ENCODE data around the gene P2RX5.

P2RX5 gene

GRCh38 chr17:3695129-3695722, 729 bp downstream of the P2RX5 start:
- H3K36me3 ChIP-seq (ENCODE audit: control insufficient read depth in 1 of 2, insufficient read depth in 2 of 2, low read length in 2 of 2) = no peaks in the 10 kb centered on the region
- H3K4me1 ChIP-seq (ENCODE audit: control insufficient read depth in 1 of 2, insufficient read depth in 2 of 2, low read length in 2 of 2) = peaks cover 0 to 7% of the 10 kb centered on the region in 2 donors
- H3K9ac ChIP-seq (ENCODE audit: low read depth in 1 of 2, low read length in 2 of 2) = peak overlapping the region; percentile 18
- no peaks in the 10 kb centered on the region for H3K9me3 ChIP-seq (ENCODE audit: control insufficient read depth in 1 of 2, low read length in 2 of 2)
- H3K4me3 ChIP-seq (ENCODE audit: low read depth in 1 of 2, low read length in 2 of 2) = peak overlapping the region; percentile 62 to 71
- H3K27me3 ChIP-seq (ENCODE audit: control insufficient read depth in 1 of 2, insufficient read depth in 2 of 2, low read length in 2 of 2) = peaks cover 11 to 15% of the 10 kb centered on the region in 2 donors
- H3K27ac ChIP-seq (ENCODE audit: low read depth, low read length) = no peak overlapping the region

GRCh38 chr17:3693829-3694231, 2.1 kb downstream of the P2RX5 start:
- no peaks in the 10 kb centered on the region for H3K9me3 ChIP-seq (ENCODE audit: control insufficient read depth in 1 of 2, low read length in 2 of 2)
- H3K9ac ChIP-seq (ENCODE audit: low read depth in 1 of 2, low read length in 2 of 2) = no peak overlapping the region
- no peaks in the 10 kb centered on the region for H3K36me3 ChIP-seq (ENCODE audit: control insufficient read depth in 1 of 2, insufficient read depth in 2 of 2, low read length in 2 of 2)
- H3K27ac ChIP-seq (ENCODE audit: low read depth, low read length) = no peak overlapping the region
- peaks cover 0 to 7% of the 10 kb centered on the region in 2 donors for H3K4me1 ChIP-seq (ENCODE audit: control insufficient read depth in 1 of 2, insufficient read depth in 2 of 2, low read length in 2 of 2)
- peaks cover 11 to 15% of the 10 kb centered on the region in 2 donors for H3K27me3 ChIP-seq (ENCODE audit: control insufficient read depth in 1 of 2, insufficient read depth in 2 of 2, low read length in 2 of 2)
- H3K4me3 ChIP-seq (ENCODE audit: low read depth in 1 of 2, low read length in 2 of 2) = no peak overlapping the region

- no peak overlapping the region for H3K27ac ChIP-seq (ENCODE audit: low read depth, low read length)
- peaks cover 0 to 7% of the 10 kb centered on the region in 2 donors for H3K4me1 ChIP-seq (ENCODE audit: control insufficient read depth in 1 of 2, insufficient read depth in 2 of 2, low read length in 2 of 2)
- no peak overlapping the region for H3K9ac ChIP-seq (ENCODE audit: low read depth in 1 of 2, low read length in 2 of 2)
- peaks cover 11 to 15% of the 10 kb centered on the region in 2 donors for H3K27me3 ChIP-seq (ENCODE audit: control insufficient read depth in 1 of 2, insufficient read depth in 2 of 2, low read length in 2 of 2)
- H3K9me3 ChIP-seq (ENCODE audit: control insufficient read depth in 1 of 2, low read length in 2 of 2) = no peaks in the 10 kb centered on the region
- H3K4me3 ChIP-seq (ENCODE audit: low read depth in 1 of 2, low read length in 2 of 2) = no peak overlapping the region
- no peaks in the 10 kb centered on the region for H3K36me3 ChIP-seq (ENCODE audit: control insufficient read depth in 1 of 2, insufficient read depth in 2 of 2, low read length in 2 of 2)
These were observed 2.8 kb downstream of the P2RX5 start for GRCh38 chr17:3693141-3693540.

DNA sequence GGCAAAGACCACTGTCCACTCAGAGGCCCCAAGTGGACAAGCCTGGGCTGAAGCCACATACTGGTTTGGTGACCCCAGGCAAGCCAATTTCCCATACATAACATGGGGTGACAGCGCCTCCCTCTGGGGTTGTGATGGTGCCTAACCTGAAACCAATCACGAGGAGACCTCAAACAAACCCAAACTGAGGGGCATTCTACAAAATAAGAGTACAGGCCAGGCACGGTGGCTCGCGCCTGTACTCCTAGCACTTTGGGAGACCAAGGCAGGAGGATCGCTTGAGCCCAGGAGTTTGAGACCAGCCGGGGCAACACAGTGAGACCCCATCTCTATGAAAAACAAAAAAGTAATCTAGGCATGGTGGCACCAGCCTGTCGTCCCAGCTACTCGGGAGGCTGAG, 3.6 kb downstream of the P2RX5 start:
- Histone ChIP-seq H3K36me3 (ENCODE audit: control insufficient read depth in 1 of 2, insufficient read depth in 2 of 2, low read length in 2 of 2) (no peaks in the 10 kb centered on the region), H3K9ac (ENCODE audit: low read depth in 1 of 2, low read length in 2 of 2) (no peak overlapping the region), H3K27ac (ENCODE audit: low read depth, low read length) (no peak overlapping the region), H3K9me3 (ENCODE audit: control insufficient read depth in 1 of 2, low read length in 2 of 2) (no peaks in the 10 kb centered on the region), H3K4me3 (ENCODE audit: low read depth in 1 of 2, low read length in 2 of 2) (no peak overlapping the region), H3K27me3 (ENCODE audit: control insufficient read depth in 1 of 2, insufficient read depth in 2 of 2, low read length in 2 of 2) (peaks cover 11 to 14% of the 10 kb centered on the region in 2 donors), H3K4me1 (ENCODE audit: control insufficient read depth in 1 of 2, insufficient read depth in 2 of 2, low read length in 2 of 2) (peaks cover 0 to 7% of the 10 kb centered on the region in 2 donors)

DNA sequence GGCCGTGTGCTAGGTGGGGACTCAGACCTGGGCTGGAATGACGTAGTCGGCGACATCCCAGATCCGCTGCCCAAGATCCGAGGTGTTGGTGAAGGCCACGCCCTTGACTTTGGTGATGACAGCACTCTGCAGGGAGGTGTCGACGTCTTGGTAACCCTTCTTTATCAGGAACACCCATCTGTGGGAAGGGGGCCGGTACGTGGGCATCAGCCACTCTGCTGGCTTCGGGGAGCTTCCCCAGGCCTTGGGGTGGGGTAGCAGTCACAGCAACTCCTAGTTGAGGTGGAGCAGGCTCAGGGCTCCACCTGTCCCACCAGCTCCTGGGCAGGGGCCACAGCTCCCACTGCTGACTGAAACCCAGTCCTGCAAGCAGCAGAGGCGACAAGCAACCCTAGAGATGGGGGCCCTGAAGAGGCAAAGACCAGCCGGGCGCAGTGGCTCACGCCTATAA, 4.3 kb downstream of the P2RX5 start:
- H3K36me3 ChIP-seq (ENCODE audit: control insufficient read depth in 1 of 2, insufficient read depth in 2 of 2, low read length in 2 of 2) = no peaks in the 10 kb centered on the region
- peaks cover 0 to 7% of the 10 kb centered on the region in 2 donors for H3K4me1 ChIP-seq (ENCODE audit: control insufficient read depth in 1 of 2, insufficient read depth in 2 of 2, low read length in 2 of 2)
- H3K27me3 ChIP-seq (ENCODE audit: control insufficient read depth in 1 of 2, insufficient read depth in 2 of 2, low read length in 2 of 2) = peaks cover 11 to 12% of the 10 kb centered on the region in 2 donors
- no peak overlapping the region for H3K9ac ChIP-seq (ENCODE audit: low read depth in 1 of 2, low read length in 2 of 2)
- H3K4me3 ChIP-seq (ENCODE audit: low read depth in 1 of 2, low read length in 2 of 2) = no peak overlapping the region
- H3K9me3 ChIP-seq (ENCODE audit: control insufficient read depth in 1 of 2, low read length in 2 of 2) = no peaks in the 10 kb centered on the region
- no peak overlapping the region for H3K27ac ChIP-seq (ENCODE audit: low read depth, low read length)

DNA sequence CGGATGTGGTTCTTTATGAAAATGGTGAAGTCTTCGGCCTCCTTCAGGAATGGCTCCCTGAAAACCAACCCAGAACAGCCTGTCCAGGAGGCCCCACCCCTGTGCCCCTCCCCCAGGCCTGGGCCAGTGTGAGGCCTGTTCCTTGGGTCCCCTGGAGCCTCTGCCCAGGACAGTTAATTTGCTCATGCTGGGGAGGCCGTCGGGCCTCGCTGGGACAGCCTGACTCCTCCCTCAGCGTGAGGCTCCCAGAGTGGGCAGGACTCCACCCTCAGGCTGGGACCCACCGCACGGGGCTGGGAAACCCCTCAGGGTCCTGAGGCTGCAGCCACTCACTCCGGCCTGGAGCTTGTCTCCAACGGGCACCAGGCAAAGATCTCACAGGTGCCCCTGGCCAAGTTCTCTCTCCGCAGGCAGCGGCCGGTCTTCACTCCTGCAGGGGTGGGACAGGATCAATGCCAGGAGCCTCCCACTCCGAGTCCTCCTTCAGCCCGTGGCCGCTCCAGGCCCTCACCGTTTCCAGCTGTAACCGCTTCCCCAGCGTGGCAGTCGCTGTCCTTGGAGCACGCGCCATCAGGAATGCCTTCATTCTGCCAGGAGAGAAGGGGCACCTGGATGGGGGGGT, 5.8 kb downstream of the P2RX5 start:
- Histone ChIP-seq H3K27me3 (ENCODE audit: control insufficient read depth in 1 of 2, insufficient read depth in 2 of 2, low read length in 2 of 2) (peaks cover 6 to 9% of the 10 kb centered on the region in 2 donors), H3K9ac (ENCODE audit: low read depth in 1 of 2, low read length in 2 of 2) (no peak overlapping the region), H3K4me3 (ENCODE audit: low read depth in 1 of 2, low read length in 2 of 2) (no peak overlapping the region), H3K4me1 (ENCODE audit: control insufficient read depth in 1 of 2, insufficient read depth in 2 of 2, low read length in 2 of 2) (peaks cover 0 to under 1% of the 10 kb centered on the region in 2 donors), H3K27ac (ENCODE audit: low read depth, low read length) (no peak overlapping the region), H3K9me3 (ENCODE audit: control insufficient read depth in 1 of 2, low read length in 2 of 2) (no peaks in the 10 kb centered on the region), H3K36me3 (ENCODE audit: control insufficient read depth in 1 of 2, insufficient read depth in 2 of 2, low read length in 2 of 2) (no peaks in the 10 kb centered on the region)

- Histone ChIP-seq H3K4me3 (ENCODE audit: low read depth in 1 of 2, low read length in 2 of 2) (no peak overlapping the region), H3K27me3 (ENCODE audit: control insufficient read depth in 1 of 2, insufficient read depth in 2 of 2, low read length in 2 of 2) (peaks cover 0 to 2% of the 10 kb centered on the region in 2 donors), H3K9ac (ENCODE audit: low read depth in 1 of 2, low read length in 2 of 2) (no peak overlapping the region), H3K9me3 (ENCODE audit: control insufficient read depth in 1 of 2, low read length in 2 of 2) (no peaks in the 10 kb centered on the region), H3K4me1 (ENCODE audit: control insufficient read depth in 1 of 2, insufficient read depth in 2 of 2, low read length in 2 of 2) (no peaks in the 10 kb centered on the region), H3K27ac (ENCODE audit: low read depth, low read length) (no peak overlapping the region), H3K36me3 (ENCODE audit: control insufficient read depth in 1 of 2, insufficient read depth in 2 of 2, low read length in 2 of 2) (no peaks in the 10 kb centered on the region)
These were observed 6.5 kb downstream of the P2RX5 start for GRCh38 chr17:3689262-3690093.

GRCh38 chr17:3688852-3689261, 7.1 kb downstream of the P2RX5 start:
- H3K27ac ChIP-seq (ENCODE audit: low read depth, low read length) = no peak overlapping the region
- H3K27me3 ChIP-seq (ENCODE audit: control insufficient read depth in 1 of 2, insufficient read depth in 2 of 2, low read length in 2 of 2) = no peaks in the 10 kb centered on the region
- H3K9me3 ChIP-seq (ENCODE audit: control insufficient read depth in 1 of 2, low read length in 2 of 2) = no peaks in the 10 kb centered on the region
- no peaks in the 10 kb centered on the region for H3K36me3 ChIP-seq (ENCODE audit: control insufficient read depth in 1 of 2, insufficient read depth in 2 of 2, low read length in 2 of 2)
- no peak overlapping the region for H3K4me3 ChIP-seq (ENCODE audit: low read depth in 1 of 2, low read length in 2 of 2)
- H3K9ac ChIP-seq (ENCODE audit: low read depth in 1 of 2, low read length in 2 of 2) = no peak overlapping the region
- H3K4me1 ChIP-seq (ENCODE audit: control insufficient read depth in 1 of 2, insufficient read depth in 2 of 2, low read length in 2 of 2) = no peaks in the 10 kb centered on the region

DNA sequence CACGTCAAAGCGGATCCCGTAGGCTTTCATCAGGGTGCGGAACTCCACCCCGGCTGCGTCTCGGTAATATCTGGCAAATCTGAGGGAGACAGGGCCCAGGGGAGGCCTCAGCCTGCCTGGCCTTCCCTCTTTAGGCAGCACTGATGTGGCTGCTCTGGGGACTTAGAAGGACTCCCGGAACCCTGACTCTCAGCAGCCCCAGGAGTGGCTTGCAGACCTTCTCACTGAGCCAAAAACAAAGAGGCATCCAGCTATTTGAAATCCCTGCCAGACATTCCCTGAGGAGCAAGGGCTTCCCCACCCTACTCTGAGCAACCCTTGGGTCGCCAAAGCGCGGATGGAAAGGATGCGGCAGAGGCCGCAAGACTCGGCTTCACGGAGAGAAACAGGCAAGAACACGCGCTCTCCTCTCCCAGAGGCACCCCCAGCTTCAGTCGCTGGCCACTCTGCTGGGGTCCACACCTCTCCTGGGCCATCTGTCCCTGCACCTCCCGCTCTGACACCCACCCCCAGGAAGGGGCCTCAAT, 7.9 kb downstream of the P2RX5 start:
- Histone ChIP-seq H3K36me3 (ENCODE audit: control insufficient read depth in 1 of 2, insufficient read depth in 2 of 2, low read length in 2 of 2) (no peaks in the 10 kb centered on the region), H3K9ac (ENCODE audit: low read depth in 1 of 2, low read length in 2 of 2) (no peak overlapping the region), H3K9me3 (ENCODE audit: control insufficient read depth in 1 of 2, low read length in 2 of 2) (no peaks in the 10 kb centered on the region), H3K4me1 (ENCODE audit: control insufficient read depth in 1 of 2, insufficient read depth in 2 of 2, low read length in 2 of 2) (no peaks in the 10 kb centered on the region), H3K27ac (ENCODE audit: low read depth, low read length) (no peak overlapping the region), H3K4me3 (ENCODE audit: low read depth in 1 of 2, low read length in 2 of 2) (no peak overlapping the region), H3K27me3 (ENCODE audit: control insufficient read depth in 1 of 2, insufficient read depth in 2 of 2, low read length in 2 of 2) (no peaks in the 10 kb centered on the region)

DNA sequence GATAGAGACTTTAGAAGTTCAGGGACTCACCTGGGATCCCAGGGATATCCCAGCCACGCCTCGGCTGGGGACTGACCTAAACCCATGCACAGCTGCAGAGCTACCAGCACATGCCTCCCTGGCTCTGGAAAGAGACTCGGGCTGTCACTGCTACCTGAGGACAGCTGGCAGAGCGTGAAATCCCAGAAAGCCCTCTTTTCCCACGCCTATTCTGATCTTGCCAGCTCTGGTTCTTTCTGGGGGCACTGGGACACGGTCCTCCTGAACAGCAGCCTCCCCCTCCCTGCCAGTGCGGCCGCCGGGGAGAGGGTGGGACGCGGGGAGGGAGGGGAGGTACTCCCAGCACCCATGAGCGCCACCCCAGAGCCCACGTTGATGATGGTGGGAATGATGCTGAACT, 10.8 kb downstream of the P2RX5 start:
- Histone ChIP-seq H3K27ac (ENCODE audit: low read depth, low read length) (no peak overlapping the region), H3K27me3 (ENCODE audit: control insufficient read depth in 1 of 2, insufficient read depth in 2 of 2, low read length in 2 of 2) (peaks cover 0 to 4% of the 10 kb centered on the region in 2 donors), H3K36me3 (ENCODE audit: control insufficient read depth in 1 of 2, insufficient read depth in 2 of 2, low read length in 2 of 2) (no peaks in the 10 kb centered on the region)

More for the DNA sequence above, 10.8 kb downstream of the P2RX5 start:
- H3K4me3 ChIP-seq (ENCODE audit: low read depth in 1 of 2, low read length in 2 of 2) = no peak overlapping the region
- no peaks in the 10 kb centered on the region for H3K9me3 ChIP-seq (ENCODE audit: control insufficient read depth in 1 of 2, low read length in 2 of 2)
- no peaks in the 10 kb centered on the region for H3K4me1 ChIP-seq (ENCODE audit: control insufficient read depth in 1 of 2, insufficient read depth in 2 of 2, low read length in 2 of 2)
- no peak overlapping the region for H3K9ac ChIP-seq (ENCODE audit: low read depth in 1 of 2, low read length in 2 of 2)
